H1 (cell line): ENCODE measurements around the gene HCK. TPM values are rescaled to one million over a fixed set of nuclear protein-coding genes. Genes with fewer than 3 reads are reported as not detected.

Experiments used
- CHD1 ChIP-seq: IDR thresholded peaks from 2 replicates; pipeline ENCODE4 v1.6.1; 2012; ENCODE audit warnings: low read depth, low read length, improper control_type of control experiment
- HDAC6 ChIP-seq: IDR thresholded peaks from one replicate; pipeline ENCODE4 v1.7.1; 2012; ENCODE audit warnings: low read depth, mild to moderate bottlenecking, inconsistent platforms, low read length, moderate library complexity
- NANOG ChIP-seq: IDR thresholded peaks from 2 replicates; pipeline ENCODE4 v1.6.1; 2011; ENCODE audit warnings: low read length, low read depth, mild to moderate bottlenecking, inconsistent platforms; ENCODE audit not compliant: insufficient read depth, poor library complexity, severe bottlenecking
- NRF1 ChIP-seq: IDR thresholded peaks from 2 replicates; pipeline ENCODE4 v1.6.1; 2011; ENCODE audit warnings: mild to moderate bottlenecking, low read depth, low read length, improper control_type of control experiment
- PHF8 ChIP-seq: fragments of 200-600 bp; sonication (generic); conservative IDR thresholded peaks from 2 replicates; pipeline ENCODE4 v1.7.1; 2012; ENCODE audit warnings: low read depth, mild to moderate bottlenecking, inconsistent platforms, low read length, moderate library complexity
- POU5F1 ChIP-seq: IDR thresholded peaks from 2 replicates; pipeline ENCODE4 v1.6.1; 2011; ENCODE audit warnings: low read depth, mild to moderate bottlenecking, low read length, moderate library complexity
- RBBP5 ChIP-seq: IDR thresholded peaks from 2 replicates; pipeline ENCODE4 v1.7.1; 2012; ENCODE audit warnings: low read depth, mild to moderate bottlenecking, inconsistent platforms, low read length, moderate library complexity, borderline replicate concordance
- RFX5 ChIP-seq: IDR thresholded peaks from 2 replicates; pipeline ENCODE4 v1.6.1; 2011; ENCODE audit warnings: low read depth, low read length, improper control_type of control experiment, borderline replicate concordance
- SP1 ChIP-seq: IDR thresholded peaks from 2 replicates; pipeline ENCODE4 v1.6.1; 2011; ENCODE audit warnings: low read depth, low read length
- YY1 ChIP-seq: IDR thresholded peaks from 2 replicates; pipeline ENCODE4 v1.6.1; 2011; ENCODE audit warnings: low read depth, mild to moderate bottlenecking, low read length
- polyA plus RNA-seq, 7 experiments: library from polyadenylated mRNA; depleted of rRNA in 3 of 7; stranded (reverse) in 5 of 7; unstranded in 2 of 7; fragments of >200 nt in 5 of 7; fragments of 200-250 nt in 2 of 7; gene quantifications; 1 replicate in 5 of 7; 2 replicates in 1 of 7; 4 replicates in 1 of 7; pipeline versions ENCODE4 v1.2.1 to v1.2.3, GENCODE V29; 2011 to 2013; ENCODE audit warnings: missing spikeins in 2 of 7, mixed read lengths in 2 of 7
- total RNA-seq: library from RNA; stranded (reverse); fragmentation: NEBNext Ultra II Directional; extraction: Animal tissue kit (Norgen Biotek cat#: 25700); gene quantifications from 2 replicates; pipeline ENCODE4 v1.2.1, GENCODE V29; 2021
- TF ChIP-seq, protein P1 (sequence below): fragments of 300-600 bp; sonication (generic); IDR thresholded peaks from 2 replicates; pipeline ENCODE4 v1.7.1; 2012; ENCODE audit warnings: low read length, moderate library complexity, mild to moderate bottlenecking, inconsistent platforms; ENCODE audit not compliant: insufficient replicate concordance
- TF ChIP-seq, protein P2 (sequence below): IDR thresholded peaks from 2 replicates; pipeline ENCODE4 v1.6.1; 2011; ENCODE audit warnings: low read depth, mild to moderate bottlenecking, low read length; ENCODE audit not compliant: insufficient read depth

Gene HCK
- total and polyA plus RNA-seq, 2 of the 8 experiments (the other 6 are each of a cell fraction or from before 2014, with no cell fraction given): 0.37 to 4.3 TPM

DNA sequence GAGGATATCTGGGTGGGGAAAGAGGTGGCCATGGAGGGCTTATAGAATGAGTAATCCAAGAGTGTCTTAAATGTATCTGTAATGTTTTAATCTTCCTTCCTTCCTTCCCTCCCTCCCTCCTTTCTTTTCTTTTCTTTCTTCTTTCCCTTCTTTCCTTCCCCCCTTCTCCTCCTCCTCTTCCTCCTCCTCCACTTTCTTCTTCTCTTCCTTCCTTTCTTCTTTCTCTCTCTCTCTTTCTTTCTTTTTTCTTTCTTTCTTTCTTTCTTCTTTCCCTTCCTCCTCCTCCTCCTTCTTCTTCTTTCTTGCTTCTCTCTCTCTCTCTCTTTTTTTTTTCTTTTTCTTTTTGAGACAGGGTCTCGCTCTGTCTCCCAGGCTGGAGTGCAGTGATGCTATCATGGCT lies 7.1 kb downstream of the HCK start (continued):
- TF ChIP-seq, protein P1, sequence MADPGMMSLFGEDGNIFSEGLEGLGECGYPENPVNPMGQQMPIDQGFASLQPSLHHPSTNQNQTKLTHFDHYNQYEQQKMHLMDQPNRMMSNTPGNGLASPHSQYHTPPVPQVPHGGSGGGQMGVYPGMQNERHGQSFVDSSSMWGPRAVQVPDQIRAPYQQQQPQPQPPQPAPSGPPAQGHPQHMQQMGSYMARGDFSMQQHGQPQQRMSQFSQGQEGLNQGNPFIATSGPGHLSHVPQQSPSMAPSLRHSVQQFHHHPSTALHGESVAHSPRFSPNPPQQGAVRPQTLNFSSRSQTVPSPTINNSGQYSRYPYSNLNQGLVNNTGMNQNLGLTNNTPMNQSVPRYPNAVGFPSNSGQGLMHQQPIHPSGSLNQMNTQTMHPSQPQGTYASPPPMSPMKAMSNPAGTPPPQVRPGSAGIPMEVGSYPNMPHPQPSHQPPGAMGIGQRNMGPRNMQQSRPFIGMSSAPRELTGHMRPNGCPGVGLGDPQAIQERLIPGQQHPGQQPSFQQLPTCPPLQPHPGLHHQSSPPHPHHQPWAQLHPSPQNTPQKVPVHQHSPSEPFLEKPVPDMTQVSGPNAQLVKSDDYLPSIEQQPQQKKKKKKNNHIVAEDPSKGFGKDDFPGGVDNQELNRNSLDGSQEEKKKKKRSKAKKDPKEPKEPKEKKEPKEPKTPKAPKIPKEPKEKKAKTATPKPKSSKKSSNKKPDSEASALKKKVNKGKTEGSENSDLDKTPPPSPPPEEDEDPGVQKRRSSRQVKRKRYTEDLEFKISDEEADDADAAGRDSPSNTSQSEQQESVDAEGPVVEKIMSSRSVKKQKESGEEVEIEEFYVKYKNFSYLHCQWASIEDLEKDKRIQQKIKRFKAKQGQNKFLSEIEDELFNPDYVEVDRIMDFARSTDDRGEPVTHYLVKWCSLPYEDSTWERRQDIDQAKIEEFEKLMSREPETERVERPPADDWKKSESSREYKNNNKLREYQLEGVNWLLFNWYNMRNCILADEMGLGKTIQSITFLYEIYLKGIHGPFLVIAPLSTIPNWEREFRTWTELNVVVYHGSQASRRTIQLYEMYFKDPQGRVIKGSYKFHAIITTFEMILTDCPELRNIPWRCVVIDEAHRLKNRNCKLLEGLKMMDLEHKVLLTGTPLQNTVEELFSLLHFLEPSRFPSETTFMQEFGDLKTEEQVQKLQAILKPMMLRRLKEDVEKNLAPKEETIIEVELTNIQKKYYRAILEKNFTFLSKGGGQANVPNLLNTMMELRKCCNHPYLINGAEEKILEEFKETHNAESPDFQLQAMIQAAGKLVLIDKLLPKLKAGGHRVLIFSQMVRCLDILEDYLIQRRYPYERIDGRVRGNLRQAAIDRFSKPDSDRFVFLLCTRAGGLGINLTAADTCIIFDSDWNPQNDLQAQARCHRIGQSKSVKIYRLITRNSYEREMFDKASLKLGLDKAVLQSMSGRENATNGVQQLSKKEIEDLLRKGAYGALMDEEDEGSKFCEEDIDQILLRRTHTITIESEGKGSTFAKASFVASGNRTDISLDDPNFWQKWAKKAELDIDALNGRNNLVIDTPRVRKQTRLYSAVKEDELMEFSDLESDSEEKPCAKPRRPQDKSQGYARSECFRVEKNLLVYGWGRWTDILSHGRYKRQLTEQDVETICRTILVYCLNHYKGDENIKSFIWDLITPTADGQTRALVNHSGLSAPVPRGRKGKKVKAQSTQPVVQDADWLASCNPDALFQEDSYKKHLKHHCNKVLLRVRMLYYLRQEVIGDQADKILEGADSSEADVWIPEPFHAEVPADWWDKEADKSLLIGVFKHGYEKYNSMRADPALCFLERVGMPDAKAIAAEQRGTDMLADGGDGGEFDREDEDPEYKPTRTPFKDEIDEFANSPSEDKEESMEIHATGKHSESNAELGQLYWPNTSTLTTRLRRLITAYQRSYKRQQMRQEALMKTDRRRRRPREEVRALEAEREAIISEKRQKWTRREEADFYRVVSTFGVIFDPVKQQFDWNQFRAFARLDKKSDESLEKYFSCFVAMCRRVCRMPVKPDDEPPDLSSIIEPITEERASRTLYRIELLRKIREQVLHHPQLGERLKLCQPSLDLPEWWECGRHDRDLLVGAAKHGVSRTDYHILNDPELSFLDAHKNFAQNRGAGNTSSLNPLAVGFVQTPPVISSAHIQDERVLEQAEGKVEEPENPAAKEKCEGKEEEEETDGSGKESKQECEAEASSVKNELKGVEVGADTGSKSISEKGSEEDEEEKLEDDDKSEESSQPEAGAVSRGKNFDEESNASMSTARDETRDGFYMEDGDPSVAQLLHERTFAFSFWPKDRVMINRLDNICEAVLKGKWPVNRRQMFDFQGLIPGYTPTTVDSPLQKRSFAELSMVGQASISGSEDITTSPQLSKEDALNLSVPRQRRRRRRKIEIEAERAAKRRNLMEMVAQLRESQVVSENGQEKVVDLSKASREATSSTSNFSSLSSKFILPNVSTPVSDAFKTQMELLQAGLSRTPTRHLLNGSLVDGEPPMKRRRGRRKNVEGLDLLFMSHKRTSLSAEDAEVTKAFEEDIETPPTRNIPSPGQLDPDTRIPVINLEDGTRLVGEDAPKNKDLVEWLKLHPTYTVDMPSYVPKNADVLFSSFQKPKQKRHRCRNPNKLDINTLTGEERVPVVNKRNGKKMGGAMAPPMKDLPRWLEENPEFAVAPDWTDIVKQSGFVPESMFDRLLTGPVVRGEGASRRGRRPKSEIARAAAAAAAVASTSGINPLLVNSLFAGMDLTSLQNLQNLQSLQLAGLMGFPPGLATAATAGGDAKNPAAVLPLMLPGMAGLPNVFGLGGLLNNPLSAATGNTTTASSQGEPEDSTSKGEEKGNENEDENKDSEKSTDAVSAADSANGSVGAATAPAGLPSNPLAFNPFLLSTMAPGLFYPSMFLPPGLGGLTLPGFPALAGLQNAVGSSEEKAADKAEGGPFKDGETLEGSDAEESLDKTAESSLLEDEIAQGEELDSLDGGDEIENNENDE: no peak
- TF ChIP-seq NRF1 (no peak), RBBP5 (no peak), YY1 (no peak), POU5F1 (no peak), NANOG (no peak), CHD1 (no peak), HDAC6 (no peak), RFX5 (no peak), SP1 (no peak), PHF8 (no peak)
- TF ChIP-seq, protein P2, sequence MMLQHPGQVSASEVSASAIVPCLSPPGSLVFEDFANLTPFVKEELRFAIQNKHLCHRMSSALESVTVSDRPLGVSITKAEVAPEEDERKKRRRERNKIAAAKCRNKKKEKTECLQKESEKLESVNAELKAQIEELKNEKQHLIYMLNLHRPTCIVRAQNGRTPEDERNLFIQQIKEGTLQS: no peak
